GM10266 (cell line): ENCODE measurements around the gene CAST.

Experiments used
- DNase-seq: peaks from one replicate; pipeline ENCODE4 v3.0.0; 2012; ENCODE audit errors: extremely low spot score
- TF ChIP-seq, protein P1 (sequence below): IDR thresholded peaks from 2 replicates; pipeline ENCODE4 v1.5.1; 2012; ENCODE audit warnings: mild to moderate bottlenecking, low read depth; ENCODE audit not compliant: control insufficient read depth, insufficient read depth; ENCODE audit errors: missing control alignments

CAST gene

DNA sequence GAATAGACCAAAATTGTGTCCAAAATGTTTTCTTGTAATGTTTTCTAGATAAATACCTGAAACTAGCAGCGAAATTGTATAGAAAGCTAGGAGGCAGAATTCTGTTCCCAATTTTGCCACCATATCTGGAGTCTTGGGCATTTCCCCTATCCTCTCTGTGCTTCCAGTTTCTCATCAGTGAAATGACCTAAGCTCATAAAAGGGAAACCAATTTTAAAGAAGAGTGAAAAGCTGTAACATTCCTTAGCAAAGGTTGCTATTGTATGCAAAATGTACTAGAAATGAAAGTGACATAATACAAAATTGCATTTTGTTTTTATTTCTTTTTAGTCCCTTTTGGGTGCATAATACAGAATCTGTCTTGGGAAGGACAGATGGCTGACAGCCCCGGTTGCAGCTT lies 36.8 kb upstream of the CAST start:
- TF ChIP-seq, protein P1, sequence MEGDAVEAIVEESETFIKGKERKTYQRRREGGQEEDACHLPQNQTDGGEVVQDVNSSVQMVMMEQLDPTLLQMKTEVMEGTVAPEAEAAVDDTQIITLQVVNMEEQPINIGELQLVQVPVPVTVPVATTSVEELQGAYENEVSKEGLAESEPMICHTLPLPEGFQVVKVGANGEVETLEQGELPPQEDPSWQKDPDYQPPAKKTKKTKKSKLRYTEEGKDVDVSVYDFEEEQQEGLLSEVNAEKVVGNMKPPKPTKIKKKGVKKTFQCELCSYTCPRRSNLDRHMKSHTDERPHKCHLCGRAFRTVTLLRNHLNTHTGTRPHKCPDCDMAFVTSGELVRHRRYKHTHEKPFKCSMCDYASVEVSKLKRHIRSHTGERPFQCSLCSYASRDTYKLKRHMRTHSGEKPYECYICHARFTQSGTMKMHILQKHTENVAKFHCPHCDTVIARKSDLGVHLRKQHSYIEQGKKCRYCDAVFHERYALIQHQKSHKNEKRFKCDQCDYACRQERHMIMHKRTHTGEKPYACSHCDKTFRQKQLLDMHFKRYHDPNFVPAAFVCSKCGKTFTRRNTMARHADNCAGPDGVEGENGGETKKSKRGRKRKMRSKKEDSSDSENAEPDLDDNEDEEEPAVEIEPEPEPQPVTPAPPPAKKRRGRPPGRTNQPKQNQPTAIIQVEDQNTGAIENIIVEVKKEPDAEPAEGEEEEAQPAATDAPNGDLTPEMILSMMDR, result no peak
- DNase-seq, result no peak

GRCh38 chr5:96626956-96627355 lies 35.2 kb upstream of the CAST start:
- no peak for DNase-seq
- TF ChIP-seq, protein P1, result no peak

DNA sequence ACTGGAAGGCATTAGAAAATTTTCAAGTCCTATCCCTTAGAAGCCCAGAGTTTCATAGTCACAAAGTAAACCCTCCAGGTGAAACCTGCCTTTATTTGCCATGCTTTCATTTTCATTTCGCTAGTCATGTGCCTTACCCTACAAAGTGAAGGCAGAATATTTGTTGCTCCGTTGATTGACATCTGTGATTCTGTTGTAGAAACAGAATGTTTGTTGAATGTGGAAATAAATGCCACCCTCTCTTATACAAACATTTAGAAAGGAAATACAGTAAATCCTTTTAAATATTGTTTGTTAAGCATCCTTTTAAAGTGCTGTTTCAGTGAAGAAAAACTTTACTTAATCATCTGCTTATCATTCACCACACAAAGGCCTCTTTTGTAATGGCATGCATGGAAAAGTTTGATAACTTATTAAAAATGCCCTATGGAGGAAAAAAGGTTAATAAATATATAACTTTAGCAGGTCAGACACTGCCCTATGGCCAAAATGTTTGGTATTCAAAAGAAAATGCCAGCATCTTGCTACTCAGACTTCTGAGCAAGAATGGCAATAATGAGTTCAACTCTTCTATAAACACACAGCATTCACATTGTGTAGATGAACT lies 34.3 kb upstream of the CAST start:
- no peak for DNase-seq
- TF ChIP-seq, protein P1, result no peak

DNA sequence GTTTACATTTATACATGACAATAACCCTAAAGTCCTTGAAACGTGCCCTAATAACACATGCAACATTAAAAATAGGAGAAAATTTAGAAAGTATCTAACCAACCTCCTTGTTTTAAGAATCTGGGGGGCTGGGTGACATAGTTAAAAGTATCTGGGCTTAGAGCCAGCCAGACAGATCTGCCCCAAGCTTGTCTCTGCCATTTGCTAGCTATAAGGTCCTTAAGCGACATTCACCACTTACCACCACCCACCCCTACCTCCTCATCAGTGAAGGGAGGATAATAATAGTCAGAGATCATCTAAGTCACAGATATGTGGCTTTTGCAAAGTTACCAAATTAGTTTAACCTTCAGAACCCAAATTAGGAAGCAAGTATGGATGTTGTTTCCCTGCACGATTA lies 33.8 kb upstream of the CAST start:
- TF ChIP-seq, protein P1, result no peak
- no peak for DNase-seq

- no peak for DNase-seq
- TF ChIP-seq, protein P1, result no peak
Observed at GRCh38 chr5:96629774-96630173, 32.4 kb upstream of the CAST start.

GRCh38 chr5:96633820-96634219 lies 28.4 kb upstream of the CAST start:
- TF ChIP-seq, protein P1, result no peak
- DNase-seq, result no peak

DNA sequence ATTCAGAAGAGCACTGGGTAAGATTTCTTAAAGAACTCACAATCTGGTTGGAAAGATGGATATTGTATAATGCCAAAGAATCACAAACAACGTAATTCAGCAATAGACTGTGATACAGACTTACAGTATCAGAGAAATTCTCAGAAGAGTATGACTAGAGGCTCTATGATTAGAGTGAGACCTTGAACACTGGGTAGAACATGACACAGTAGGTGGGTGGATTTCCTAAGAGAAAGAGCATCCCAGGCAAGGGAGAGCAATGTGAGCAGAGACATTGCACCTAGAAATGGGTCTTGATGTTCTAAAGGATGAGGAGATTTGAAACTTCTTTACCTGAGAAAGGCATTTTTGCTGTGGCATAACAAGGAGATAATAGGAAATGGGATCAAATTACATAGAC lies 27.3 kb upstream of the CAST start:
- TF ChIP-seq, protein P1, result no peak
- no peak for DNase-seq
